Spleen (tissue), 11 donors: Measurements from ENCODE around the gene MPP2. TPM values are rescaled to one million over a fixed set of nuclear protein-coding genes. Genes with fewer than 3 reads are reported as not detected.

Experiments used
- DNase-seq: peaks from one replicate; pipeline ENCODE4 v3.0.0-alpha.2; 2020
- H3K27ac ChIP-seq, 8 donors: fragments of 200-600 bp; sonication (generic) in 7 of 8; 1 replicate in 4 of 8; 2 replicates in 4 of 8; pipeline versions ENCODE4 v1.5.0 to v1.8.0; 2016 to 2021; ENCODE audit warnings: inconsistent platforms in 4 of 8, mild to moderate bottlenecking in 4 of 8, moderate library complexity in 1 of 8
- H3K27me3 ChIP-seq, 7 donors: fragments of 200-600 bp; sonication (generic) in 6 of 7; replicated peaks in 1 of 7; 1 replicate in 4 of 7; 2 replicates in 3 of 7; pipeline versions ENCODE4 v1.5.0 to v1.8.0; 2016 to 2021; ENCODE audit warnings: inconsistent platforms in 3 of 7, mild to moderate bottlenecking in 1 of 7
- H3K36me3 ChIP-seq, 6 donors: fragments of 200-600 bp; sonication (generic) in 5 of 6; 1 replicate in 4 of 6; 2 replicates in 2 of 6; pipeline versions ENCODE4 v1.5.0 to v1.8.0; 2016 to 2021; ENCODE audit warnings: inconsistent platforms in 2 of 6
- H3K4me1 ChIP-seq, 6 donors: fragments of 200-600 bp; sonication (generic) in 5 of 6; 1 replicate in 3 of 6; 2 replicates in 3 of 6; pipeline versions ENCODE4 v1.5.0 to v1.8.0; 2016 to 2021; ENCODE audit warnings: inconsistent platforms in 3 of 6
- H3K4me3 ChIP-seq, 8 donors: fragments of 200-600 bp; sonication (generic) in 7 of 8; 1 replicate in 4 of 8; 2 replicates in 4 of 8; pipeline versions ENCODE4 v1.5.0 to v1.8.0; 2016 to 2021; ENCODE audit warnings: inconsistent platforms in 4 of 8, mild to moderate bottlenecking in 4 of 8, moderate library complexity in 2 of 8
- H3K9me3 ChIP-seq, 8 donors: fragments of 200-600 bp; sonication (generic) in 7 of 8; 1 replicate in 4 of 8; 2 replicates in 4 of 8; pipeline versions ENCODE4 v1.5.0 to v1.8.0; 2016 to 2021; ENCODE audit warnings: inconsistent platforms in 4 of 8
- POLR2A ChIP-seq, 3 donors: fragments of 450-650 bp; IDR thresholded peaks; one replicate each; pipeline ENCODE4 v1.5.1; 2017; ENCODE audit warnings: antibody characterized with exemption in 3 of 3, mild to moderate bottlenecking in 1 of 3
- POLR2AphosphoS5 ChIP-seq, 3 donors: sonication (generic); formaldehyde crosslinking; IDR thresholded peaks; one replicate each; pipeline ENCODE4 v1.5.1; 2017; ENCODE audit warnings: antibody characterized with exemption in 3 of 3
- WGBS, 5 donors: extraction: QIAGEN DNeasy Blood & Tissue Kit in 3 of 5; methylation state at CpG; one replicate each; pipeline versions ENCODE4 v1.1.5 to v1.1.7; 2013 to 2018; 5-methylcytosine and 5-hydroxymethylcytosine counted together
- intact Hi-C: fragments of 100-400 bp; cut with DNase I; formaldehyde crosslinking; loops from one replicate; pipeline ENCODE4 v1.15.0; 2023; ENCODE audit warnings: low total_unique reads
- polyA plus RNA-seq, 3 donors: library from polyadenylated mRNA; stranded (reverse); fragments of 200-250 nt; gene quantifications; one replicate each; pipeline ENCODE4 v1.2.1, GENCODE V29; 2013
- total RNA-seq, 7 donors: library from RNA; depleted of rRNA in 3 of 7; stranded (reverse); fragments of >200 nt in 3 of 7; fragmentation: NEBNext Ultra II Directional in 4 of 7; extraction: Animal tissue kit (Norgen Biotek cat#: 25700) in 4 of 7; gene quantifications; one replicate each; pipeline versions ENCODE4 v1.1.0 to v1.2.1, GENCODE V29; 2016 to 2021
- TF ChIP-seq, protein P1 (sequence below), 11 experiments: fragments of 200-600 bp in 7 of 11; fragments of 450-650 bp in 4 of 11; sonication (generic) in 4 of 11; IDR thresholded peaks in 8 of 11; conservative IDR thresholded peaks in 3 of 11; 1 replicate in 7 of 11; 2 replicates in 4 of 11; pipeline versions ENCODE4 v1.4.0 to v1.8.0; 2016 to 2021; ENCODE audit warnings: antibody characterized with exemption in 11 of 11, inconsistent platforms in 4 of 11, mild to moderate bottlenecking in 1 of 11
- donor health status: healthy with polysubstance abuse.
- donor health status: DM: no; HTN: no; CAD: no; lungs with moderate emphysema.
- donor health status: DM: no; HTN: no; CAD: no.
- donor health status: Bipolar disorder and iron deficiency.
- donor health status: healthy.
- donor health status: DM: no; HTN: no; CAD: no.
- donor health status: DM: yes; HTN: yes; CAD: no.

MPP2 gene
- total and polyA plus RNA-seq, 10 donors, result 0.13 to 2.4 (median 0.92) TPM

DNA sequence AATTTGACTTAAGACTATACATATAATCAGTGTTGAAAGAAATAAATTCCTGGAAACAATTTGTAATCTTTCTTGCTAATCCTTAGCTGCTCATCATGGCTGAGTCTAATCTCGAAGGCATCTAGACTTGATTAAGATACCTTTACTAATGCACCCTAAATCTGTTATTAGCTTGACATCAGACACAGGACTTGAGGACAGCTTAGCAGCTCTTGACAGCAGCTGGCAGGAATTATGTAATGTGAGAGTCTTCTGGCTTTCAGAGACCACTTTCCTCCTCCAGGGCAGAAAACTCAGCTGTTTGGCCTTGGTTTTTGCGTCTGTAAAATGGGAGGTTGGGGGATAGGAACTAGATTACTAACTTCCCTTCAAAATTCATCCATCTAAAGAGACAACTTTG lies 7.1 kb upstream of the MPP2 start:
- H3K36me3 ChIP-seq, result no peaks in the 10 kb centered on the region
- peaks cover 0 to 25% (median 0%) of the 10 kb centered on the region in 7 donors for H3K27me3 ChIP-seq
- TF ChIP-seq, protein P1, sequence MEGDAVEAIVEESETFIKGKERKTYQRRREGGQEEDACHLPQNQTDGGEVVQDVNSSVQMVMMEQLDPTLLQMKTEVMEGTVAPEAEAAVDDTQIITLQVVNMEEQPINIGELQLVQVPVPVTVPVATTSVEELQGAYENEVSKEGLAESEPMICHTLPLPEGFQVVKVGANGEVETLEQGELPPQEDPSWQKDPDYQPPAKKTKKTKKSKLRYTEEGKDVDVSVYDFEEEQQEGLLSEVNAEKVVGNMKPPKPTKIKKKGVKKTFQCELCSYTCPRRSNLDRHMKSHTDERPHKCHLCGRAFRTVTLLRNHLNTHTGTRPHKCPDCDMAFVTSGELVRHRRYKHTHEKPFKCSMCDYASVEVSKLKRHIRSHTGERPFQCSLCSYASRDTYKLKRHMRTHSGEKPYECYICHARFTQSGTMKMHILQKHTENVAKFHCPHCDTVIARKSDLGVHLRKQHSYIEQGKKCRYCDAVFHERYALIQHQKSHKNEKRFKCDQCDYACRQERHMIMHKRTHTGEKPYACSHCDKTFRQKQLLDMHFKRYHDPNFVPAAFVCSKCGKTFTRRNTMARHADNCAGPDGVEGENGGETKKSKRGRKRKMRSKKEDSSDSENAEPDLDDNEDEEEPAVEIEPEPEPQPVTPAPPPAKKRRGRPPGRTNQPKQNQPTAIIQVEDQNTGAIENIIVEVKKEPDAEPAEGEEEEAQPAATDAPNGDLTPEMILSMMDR (IDR thresholded peaks at IDR 0.05 in 8 of 11, conservative IDR thresholded peaks at IDR 0.05 in 3 of 11), result no peak
- no peak for TF ChIP-seq POLR2A (IDR thresholded peaks at IDR 0.05)
- TF ChIP-seq POLR2AphosphoS5 (IDR thresholded peaks at IDR 0.05), result no peak
- intact Hi-C loops, result no loop called here
- peaks cover 0 to 17% (median 11%) of the 10 kb centered on the region in 6 donors for H3K4me1 ChIP-seq
- H3K4me3 ChIP-seq, result no peak overlapping the region
- no peak for DNase-seq
- 70 to 79% (median 77%) methylated on average over 2 of the region's 2 CpGs for WGBS, 5 donors
- no peak overlapping the region for H3K27ac ChIP-seq
- H3K9me3 ChIP-seq, result no peaks in the 10 kb centered on the region

DNA sequence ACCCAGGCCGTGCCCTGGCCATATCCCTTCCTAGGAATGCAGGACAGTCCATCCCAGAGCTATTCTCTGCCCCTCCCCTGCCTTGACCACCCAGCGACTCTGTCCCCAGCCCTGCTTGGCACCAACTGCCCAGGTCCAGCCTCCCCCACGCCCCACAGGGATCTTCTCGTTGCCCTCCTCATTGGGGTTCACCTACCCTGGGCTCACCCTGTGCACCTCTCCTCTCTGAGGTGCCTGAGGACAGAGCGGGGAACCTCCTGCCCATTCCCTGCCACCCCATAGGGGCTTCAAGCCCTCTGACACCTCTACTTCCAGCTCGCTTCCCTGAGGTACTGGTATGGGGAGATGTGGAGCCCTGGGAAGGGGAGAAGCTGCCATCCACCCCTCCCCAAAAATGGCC lies 6.2 kb upstream of the MPP2 start:
- DNase-seq, result no peak
- Histone ChIP-seq H3K9me3 (no peaks in the 10 kb centered on the region), H3K27me3 (peaks cover 0 to 33% (median 3%) of the 10 kb centered on the region in 7 donors), H3K4me3 (no peak overlapping the region), H3K36me3 (no peaks in the 10 kb centered on the region), H3K27ac (no peak overlapping the region), H3K4me1 (peaks cover 0 to 19% (median 11%) of the 10 kb centered on the region in 6 donors)
- 68 to 92% (median 83%) methylated on average over 6 of the region's 6 CpGs for WGBS, 5 donors
- intact Hi-C loops, result no loop called here
- TF ChIP-seq POLR2AphosphoS5 (IDR thresholded peaks at IDR 0.05) (no peak), POLR2A (IDR thresholded peaks at IDR 0.05) (no peak)
- TF ChIP-seq, protein P1 (IDR thresholded peaks at IDR 0.05 in 8 of 11, conservative IDR thresholded peaks at IDR 0.05 in 3 of 11), result no peak

DNA sequence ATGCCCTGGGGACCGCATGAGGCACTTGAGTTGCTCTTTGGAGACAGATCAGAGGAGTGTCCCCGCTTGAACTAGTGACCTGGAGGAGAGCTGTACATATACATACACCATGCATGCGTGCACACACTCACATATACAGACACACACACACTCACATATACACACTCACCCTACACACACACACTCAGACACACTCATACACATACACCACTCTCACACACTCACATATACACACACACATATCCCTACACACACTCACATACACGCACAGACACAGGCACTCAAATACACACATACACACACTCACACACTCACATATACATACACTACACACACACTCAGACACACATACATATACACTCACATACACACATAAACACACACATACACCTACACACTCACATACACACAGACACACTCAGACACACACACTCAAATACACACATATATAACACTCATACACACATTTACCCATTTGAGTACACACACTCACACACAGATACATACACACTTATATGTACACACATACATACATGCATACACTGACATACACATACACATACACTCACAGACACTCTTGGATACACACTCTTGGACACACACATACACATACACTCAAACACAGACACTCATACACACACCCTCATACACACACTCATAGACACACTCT lies 5.4 kb upstream of the MPP2 start:
- intact Hi-C loops, result no loop called here
- no peak for TF ChIP-seq POLR2A (IDR thresholded peaks at IDR 0.05)
- TF ChIP-seq POLR2AphosphoS5 (IDR thresholded peaks at IDR 0.05), result no peak
- TF ChIP-seq, protein P1 (IDR thresholded peaks at IDR 0.05 in 8 of 11, conservative IDR thresholded peaks at IDR 0.05 in 3 of 11), result no peak
- no peaks in the 10 kb centered on the region for H3K36me3 ChIP-seq

DNA sequence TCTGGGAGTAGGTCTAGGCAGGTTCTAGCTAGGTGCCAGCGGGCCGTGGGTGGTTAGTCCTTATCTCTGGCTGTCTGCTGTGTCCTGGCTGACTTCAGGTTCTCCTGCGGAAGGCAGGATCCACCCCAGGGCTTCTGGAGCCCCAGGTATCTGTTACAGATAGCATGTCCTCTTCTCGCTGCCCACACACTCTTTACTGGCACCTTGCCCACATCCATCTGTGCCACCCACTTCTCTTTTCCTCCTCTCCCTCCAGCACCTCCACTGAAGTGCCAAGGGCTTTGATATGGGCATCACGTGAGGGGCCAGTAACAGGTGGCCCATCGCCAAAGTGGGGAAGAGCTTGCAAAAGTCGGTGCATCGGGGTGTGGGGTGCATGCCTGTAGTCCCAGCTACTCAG lies 4.6 kb upstream of the MPP2 start:
- intact Hi-C loops, result no loop called here

More for the DNA sequence above, 5.4 kb upstream of the MPP2 start:
- Histone ChIP-seq H3K4me3 (no peak overlapping the region), H3K9me3 (no peaks in the 10 kb centered on the region), H3K27ac (no peak overlapping the region), H3K27me3 (peaks cover 0 to 33% (median 11%) of the 10 kb centered on the region in 7 donors), H3K4me1 (peaks cover 4 to 22% (median 14%) of the 10 kb centered on the region in 6 donors)
- no peak for DNase-seq
- WGBS, 5 donors, result 58 to 64% (median 63%) methylated on average over 4 of the region's 4 CpGs

More for the DNA sequence above, 4.6 kb upstream of the MPP2 start:
- H3K27ac ChIP-seq, result no peak overlapping the region
- H3K36me3 ChIP-seq, result no peaks in the 10 kb centered on the region
- H3K9me3 ChIP-seq, result no peaks in the 10 kb centered on the region
- peaks cover 3 to 33% (median 20%) of the 10 kb centered on the region in 7 donors for H3K27me3 ChIP-seq
- TF ChIP-seq POLR2A (IDR thresholded peaks at IDR 0.05) (no peak), POLR2AphosphoS5 (IDR thresholded peaks at IDR 0.05) (no peak)
- TF ChIP-seq, protein P1 (IDR thresholded peaks at IDR 0.05 in 8 of 11, conservative IDR thresholded peaks at IDR 0.05 in 3 of 11), result no peak
- H3K4me1 ChIP-seq, result peaks cover 10 to 22% (median 18%) of the 10 kb centered on the region in 6 donors
- H3K4me3 ChIP-seq, result no peak overlapping the region
- DNase-seq, result no peak
- 64 to 76% (median 69%) methylated on average over 8 of the region's 8 CpGs for WGBS, 5 donors
